ENCODE measurements around the gene DLX5.
A peak's percentile ranks its signal among the peaks of the same experiment; 100 is the strongest.

The DLX5 gene

DNA sequence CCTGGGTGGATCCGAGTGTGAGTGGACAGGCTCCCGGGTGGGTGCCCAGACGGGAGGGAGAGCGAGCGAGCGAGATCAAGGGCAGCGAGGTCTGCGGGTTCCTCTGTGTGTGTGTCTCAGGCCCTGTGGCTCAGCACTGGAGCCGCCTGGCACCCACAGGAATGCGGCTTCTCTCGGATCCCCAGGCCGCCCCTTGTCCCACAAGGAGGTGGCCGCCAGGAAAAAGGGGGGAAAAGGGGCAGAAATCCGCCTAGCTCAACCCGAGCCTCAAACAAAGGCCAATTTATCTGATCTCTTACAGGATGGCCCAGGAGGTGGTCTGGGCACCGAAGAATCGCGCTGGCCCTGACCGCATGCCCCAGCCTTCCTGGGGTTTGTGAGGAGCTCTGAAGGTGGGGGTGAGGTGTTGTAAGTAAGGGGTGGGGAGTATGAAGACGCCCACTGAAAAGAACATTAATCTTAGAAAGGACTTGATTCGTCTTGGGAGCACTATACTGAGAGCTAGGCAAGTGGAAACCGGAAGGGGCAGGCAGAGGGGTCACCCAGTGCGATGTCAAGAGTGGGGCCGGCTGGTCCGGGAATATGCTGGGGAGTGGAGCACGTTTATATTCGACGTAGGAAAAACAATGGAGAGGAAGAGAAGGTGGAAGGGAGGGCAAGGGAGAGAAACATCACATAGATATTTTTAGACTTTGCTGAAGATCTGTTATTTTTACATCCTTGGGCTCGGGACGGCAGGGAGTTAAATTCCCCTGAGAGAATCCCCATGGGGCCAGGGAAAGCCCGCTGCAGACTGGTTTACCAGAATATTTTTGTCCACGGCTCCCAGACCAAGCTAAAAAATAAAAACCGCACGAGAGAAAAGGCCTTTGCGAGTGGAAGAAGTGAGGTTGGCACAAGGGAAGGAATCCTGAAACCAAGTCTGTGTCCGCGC, 7.2 kb downstream of the DLX5 start:
- no peak for DNase-seq

DNA sequence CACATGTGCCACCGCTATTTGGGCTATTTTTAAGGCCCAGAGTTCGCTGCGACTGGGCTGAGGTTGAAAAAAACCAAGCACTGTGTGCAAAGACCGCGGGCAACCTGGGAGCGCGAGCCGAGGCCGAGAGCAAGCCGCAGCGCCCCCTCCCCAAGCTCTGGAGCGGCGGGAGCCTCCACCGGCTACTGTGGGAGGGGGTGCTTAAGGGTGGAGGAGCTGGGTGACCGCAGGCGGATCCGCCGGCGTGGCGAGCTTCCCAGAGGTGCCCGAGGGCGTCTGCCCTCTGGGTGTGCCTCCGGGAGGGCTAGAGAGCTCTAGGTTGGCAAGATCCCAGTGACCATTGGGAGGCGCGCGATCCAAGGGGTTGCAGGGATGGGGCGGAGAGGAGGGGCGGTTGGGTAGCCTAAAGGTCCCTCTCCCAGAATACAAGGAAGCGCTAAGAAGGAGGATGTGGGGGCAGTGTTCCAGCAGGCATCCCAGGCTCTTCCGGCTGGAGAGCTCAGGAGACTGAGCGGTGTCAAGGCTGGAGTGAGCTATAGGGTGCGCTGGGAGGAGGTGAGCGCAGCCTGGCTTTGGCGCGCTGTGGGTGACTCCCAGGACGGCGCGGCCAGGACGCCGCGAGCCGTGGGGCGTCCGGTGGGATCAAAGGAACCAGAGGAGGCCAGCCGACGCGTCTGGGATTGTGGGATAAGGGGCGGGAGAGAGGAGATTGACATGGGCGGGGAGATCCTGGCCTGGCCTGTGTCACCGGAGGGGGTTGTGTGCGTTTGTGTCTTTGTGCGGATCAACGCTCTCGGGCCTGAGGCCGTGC, 8.0 kb downstream of the DLX5 start:
- no peak for DNase-seq

DNA sequence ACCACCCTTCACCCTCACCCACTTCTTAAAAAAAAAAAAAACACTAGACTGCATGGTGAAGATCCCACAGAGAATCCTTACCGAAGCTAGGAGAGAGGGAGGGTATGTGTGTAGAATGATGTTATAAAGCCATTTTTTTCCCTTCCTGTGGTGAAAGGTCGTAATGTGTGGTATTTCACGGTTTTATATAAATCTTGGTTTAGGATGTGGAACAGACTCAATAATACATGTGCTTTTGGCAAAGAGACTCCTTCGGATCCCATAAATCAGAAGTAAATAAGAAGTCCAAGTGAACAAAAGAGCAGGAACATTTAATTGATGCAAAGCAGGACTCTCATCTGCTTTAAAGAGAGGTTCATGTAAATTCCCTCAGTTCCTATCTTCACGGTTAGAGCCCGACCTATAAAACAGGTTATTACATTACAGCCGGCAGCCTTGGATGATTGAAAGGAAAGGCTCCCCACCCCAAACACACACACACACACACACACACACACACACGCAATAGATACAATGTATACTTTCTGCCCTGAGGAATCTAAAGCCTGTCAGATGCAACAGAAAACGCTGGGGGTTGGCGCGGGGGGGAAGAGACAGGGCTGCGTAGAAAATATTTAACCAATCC, 8.8 kb downstream of the DLX5 start:
- DNase-seq, result no peak

DNA sequence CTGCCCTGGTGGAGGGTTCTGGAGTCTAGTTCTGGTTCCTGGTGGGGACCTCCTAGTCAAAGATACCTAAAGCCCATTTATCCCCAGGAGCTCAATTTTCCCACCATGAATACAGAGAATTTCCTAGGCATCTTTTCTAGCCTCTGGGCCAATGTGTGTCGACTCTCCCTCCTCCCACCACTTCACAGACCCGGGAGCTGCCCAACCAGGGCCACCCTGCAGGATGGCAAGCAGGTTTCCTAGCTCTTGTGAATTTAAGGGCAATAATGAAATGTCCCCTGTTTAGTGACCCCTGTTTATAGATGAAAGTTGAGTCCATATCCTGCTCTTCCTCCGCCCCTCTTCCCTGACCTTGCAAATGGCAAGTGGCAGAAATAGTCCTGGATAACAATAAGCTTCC, 9.4 kb downstream of the DLX5 start:
- DNase-seq, result no peak

DNA sequence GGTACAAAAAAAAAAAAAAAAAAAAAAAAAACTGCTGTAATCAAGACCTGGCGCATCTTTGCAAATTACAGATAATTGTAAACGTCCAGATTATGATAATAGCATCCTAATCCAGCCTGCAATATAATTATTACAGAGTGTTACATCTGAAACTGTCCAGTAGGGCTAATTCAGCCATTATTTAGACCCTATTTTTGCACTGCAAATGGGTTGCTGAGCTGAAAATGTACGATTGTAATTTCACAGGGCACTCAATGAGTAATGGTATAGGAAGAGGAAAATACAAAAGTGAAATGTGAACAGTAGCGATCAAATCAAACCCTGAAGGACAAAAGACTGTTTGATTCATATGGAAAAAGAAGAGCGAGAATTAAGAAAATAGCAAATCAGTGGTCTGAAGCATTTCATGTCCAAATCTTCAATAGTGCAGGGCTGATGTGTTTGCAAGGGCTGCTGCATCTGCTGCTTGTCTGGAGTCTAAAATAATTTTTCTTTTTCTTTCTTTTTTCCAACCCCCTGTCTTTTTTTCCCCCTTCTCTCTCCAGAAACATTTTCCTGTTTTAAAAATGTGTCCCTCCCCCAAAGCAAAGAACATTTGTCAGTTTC, 10.4 kb downstream of the DLX5 start:
- DNase-seq, result no peak

DNA sequence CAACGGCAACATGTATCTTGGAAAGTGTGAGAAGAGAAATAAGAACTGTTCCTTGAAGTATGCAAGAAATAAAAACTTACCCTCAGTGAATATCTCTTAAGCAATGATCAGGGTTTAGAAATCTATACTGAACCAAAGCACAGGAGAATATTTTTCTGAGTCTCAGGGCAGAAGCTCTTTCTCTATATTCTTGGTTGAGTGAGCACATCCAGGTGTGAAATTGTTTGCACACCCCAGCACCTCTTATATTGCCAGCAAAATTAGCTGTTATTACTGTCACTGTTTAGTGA, 10.8 kb downstream of the DLX5 start:
- no peak for DNase-seq

DNA sequence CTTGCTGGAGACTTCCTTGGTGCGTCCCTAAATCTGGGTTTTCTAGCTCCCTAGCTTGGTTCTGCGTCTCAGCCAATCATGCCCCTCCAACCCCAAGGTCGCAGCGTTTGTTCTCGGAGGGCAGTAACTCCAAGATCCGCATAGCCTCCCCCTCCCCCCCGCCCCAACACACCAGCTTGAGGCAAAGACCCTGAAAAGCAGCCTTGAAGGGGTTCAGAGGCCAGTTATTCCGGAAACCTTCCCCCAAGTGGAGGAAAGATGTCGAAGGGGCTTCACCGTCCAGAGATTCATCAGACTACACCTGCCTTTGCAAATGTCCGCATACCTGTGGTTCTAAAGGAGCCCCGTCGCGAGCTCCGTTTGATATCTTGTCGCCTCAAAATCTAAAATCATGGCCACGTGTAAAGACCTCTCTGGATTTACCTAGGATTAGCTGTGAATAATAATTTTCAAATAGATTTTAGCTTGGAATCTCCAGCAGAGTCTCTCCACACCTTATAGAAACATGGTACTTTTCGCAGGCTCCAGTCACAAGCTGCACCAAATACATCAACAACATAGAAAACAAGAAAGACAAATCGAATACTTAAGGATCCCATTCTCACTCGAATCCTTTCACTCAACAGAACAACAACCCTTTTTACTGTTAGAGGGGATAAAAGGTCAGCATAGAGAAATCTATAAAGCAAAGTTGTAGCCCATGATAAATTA, 11.3 kb downstream of the DLX5 start:
- no peak for DNase-seq

DNA sequence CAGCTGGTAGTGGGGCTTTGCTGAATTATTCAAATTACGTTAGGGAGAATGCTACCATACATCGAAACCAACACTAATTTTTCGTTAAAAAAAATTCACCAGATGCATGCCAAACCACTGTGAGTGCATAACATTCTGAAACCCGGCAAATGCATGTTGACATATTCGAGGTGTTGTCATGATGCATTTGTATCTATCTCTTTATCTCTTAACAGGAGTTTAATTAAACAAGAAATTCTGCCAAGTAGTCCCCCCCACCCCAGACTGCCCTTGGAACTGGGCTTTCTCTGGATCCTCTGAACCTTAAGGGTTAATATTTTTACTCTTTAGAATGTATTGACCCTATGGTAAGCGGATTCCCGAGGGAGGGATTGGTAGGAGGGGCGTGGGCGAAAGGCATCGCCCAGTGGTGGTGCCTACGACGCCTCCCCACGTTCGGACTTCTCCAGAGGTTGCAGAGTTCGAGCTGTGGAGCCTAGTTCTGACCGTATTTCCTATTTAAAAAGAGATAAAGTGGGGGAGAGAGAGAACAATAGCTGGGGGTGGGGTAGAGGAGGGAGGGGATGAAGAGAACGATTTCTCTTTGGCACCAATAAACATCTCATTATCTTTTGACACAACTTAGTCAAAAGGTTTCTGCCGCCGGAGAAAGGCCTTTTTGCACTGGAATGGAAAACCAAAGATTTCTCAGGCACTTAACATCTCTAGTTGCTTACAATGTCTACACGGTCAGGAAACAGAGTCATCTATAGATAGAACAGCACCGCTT, 12.1 kb downstream of the DLX5 start:
- DNase-seq, result no peak

DNA sequence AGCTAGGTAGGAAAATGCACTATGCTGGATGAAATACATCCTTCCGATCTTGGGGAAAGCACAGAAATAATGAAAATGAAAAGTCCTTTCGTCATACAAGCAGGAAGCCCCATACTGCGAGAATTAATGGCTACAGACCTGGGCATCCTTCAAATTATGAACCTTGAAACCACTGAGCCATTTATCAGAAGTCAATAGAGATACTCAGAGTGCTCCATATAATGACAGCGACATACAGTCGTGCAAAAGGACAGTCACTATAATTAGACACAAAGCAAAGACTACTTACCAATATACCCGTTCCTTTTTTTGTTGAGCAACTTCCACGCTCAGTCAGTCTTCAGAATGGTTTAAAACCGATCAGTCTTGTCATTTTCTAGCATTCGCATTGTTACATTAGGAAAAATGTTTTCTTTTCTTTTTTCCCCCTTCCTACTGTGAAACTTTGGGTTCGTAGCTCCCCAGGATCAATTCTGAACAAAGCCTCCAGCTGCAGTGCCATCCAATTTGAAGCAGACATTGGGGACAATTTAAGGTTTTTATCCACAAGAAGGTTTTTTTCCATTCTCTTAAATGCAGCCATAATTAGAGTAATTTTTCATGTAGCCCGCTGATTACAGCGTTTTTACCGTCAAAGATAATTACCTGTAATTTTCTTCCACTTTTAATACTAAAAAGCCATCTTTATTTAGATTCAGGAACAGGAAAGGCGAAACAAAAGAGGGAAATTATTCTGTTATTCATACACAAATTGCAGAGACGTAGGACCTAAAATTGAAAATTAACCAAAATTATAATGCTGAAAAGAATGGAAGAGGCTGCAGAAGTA, 12.9 kb downstream of the DLX5 start:
- no peak for DNase-seq

DNA sequence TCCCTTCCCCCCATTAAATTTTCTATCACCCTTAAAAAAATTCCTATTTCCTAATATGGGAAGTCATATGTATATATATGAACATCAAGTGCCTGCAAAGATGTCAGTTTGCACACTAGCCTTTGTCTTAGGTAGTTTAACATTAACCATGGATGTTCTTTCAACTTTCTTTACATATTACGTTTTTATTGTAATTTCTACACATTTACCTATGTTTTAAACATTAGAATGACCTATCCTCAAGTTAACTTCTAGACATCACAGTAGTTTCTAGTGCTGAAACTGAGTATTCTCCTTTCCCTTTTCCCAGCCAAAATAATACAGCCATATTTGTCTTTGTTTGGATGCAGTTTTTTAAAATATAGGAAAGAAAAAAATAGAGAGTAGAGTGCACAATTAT, 13.5 kb downstream of the DLX5 start:
- no peak for DNase-seq

DNA sequence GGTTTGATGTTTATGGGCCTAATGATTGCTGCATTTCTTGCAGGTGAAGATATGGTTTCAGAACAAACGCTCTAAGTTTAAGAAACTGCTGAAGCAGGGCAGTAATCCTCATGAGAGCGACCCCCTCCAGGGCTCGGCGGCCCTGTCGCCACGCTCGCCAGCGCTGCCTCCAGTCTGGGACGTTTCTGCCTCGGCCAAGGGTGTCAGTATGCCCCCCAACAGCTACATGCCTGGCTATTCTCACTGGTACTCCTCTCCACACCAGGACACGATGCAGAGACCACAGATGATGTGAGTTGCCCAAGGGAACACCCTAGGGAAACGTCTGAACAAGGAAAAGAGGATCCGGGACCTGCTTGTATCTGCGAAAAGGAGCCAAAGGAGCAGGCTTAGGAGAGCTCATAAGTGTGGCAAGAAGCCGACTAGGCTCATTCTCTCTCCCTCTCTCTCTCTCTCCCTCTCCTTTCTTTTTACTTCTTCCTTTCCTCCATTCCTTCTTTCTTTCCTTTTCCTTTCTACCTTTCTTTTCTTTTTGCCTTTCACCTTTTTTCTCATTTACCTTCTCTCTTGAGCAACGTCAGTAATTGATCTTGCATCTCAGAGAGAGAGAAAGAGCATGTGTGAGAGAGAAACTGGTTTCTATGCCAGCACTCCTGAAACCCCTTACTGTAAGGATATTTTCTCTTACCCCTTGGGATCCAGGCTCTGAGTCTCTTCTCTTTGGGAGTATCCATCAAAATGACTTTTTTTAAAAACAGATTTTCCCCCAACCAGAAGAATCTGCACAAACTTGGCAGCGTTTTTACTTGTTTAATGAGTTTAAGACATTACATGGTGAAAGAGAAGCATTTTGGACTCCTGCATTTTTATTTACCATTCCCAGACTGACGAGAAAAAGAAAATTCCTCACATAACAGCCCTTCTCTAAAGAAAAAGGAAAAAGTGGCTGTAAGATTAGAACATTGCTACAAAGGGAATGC, 14.6 kb downstream of the DLX5 start:
- no peak for DNase-seq

DNA sequence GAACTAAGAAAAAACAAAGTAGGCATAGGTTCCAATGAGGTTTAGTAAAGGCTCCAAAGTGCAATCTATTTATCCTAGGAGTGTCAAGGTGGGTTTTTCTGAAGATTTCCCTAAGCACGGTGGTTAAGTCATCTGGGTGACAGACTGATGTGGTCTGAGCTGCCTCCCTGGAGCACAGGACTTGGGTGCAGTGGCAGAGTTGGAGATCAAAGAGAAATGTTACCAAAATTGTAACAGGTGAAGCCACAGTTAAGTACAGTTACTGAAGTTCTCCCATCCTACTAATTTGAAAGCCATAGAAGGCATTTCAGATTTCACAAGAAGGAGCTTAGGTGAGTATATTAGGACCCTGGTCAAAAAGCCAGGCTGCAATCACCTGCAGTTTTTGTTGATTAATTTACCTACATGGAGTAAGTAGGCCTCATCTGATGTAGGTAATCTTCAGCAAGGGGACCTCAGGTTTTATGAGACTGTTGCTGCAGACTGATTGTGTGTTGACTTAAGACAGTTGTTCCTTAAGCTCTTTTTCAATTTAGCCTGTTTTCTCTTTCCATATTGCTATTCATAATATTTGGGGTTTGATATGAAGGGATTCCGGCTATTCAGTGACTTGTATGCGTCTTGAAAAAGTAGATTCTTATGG, 16.2 kb downstream of the DLX5 start:
- DNase-seq, result no peak

DNA sequence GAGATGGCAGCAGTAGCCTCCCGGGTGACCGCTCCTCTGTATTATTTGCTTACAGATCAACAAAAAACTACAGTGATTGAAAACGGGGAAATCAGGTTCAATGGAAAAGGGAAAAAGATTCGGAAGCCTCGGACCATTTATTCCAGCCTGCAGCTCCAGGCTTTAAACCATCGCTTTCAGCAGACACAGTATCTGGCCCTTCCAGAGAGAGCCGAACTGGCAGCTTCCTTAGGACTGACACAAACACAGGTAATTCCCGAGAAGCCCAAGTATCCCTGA, 17.1 kb downstream of the DLX5 start:
- DNase-seq, result no peak

DNA sequence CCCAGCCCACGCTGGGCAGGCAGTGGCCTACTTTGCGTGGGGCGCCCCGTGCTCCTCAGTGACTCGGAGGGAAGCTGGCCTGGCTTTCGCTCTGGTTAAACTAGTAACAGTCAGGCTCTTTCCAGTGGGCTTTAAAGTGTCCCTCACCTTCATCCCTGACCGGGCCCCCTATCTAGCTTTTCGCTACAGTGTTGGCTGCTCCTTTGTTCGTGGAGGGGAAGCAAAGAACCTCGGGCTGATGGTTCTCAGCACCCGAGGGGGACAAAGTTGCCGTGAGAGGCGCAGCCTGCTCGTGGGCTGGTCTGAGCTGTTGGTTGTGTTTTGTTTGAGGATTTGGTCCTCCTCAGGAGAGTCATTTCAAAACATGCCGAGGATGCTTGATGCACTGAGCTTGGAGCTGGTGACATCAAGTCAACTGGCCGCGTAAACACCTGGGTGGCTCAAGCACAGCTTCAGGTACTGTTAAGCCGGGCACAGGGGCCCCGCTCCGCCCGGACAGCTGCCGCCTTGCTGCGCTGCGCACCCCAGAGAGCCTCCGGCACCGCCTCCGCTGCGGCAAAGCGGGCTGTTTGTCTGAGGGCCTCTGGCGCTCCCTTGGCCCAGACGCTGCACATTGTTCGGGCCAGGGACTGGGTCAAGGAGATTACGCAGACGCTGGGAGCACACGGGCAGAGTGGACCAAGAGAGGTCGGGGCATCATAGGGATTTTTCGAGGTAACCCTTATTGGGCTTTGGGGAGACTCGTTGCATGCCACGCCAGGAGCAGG, 17.6 kb downstream of the DLX5 start:
- no peak for DNase-seq

DNA sequence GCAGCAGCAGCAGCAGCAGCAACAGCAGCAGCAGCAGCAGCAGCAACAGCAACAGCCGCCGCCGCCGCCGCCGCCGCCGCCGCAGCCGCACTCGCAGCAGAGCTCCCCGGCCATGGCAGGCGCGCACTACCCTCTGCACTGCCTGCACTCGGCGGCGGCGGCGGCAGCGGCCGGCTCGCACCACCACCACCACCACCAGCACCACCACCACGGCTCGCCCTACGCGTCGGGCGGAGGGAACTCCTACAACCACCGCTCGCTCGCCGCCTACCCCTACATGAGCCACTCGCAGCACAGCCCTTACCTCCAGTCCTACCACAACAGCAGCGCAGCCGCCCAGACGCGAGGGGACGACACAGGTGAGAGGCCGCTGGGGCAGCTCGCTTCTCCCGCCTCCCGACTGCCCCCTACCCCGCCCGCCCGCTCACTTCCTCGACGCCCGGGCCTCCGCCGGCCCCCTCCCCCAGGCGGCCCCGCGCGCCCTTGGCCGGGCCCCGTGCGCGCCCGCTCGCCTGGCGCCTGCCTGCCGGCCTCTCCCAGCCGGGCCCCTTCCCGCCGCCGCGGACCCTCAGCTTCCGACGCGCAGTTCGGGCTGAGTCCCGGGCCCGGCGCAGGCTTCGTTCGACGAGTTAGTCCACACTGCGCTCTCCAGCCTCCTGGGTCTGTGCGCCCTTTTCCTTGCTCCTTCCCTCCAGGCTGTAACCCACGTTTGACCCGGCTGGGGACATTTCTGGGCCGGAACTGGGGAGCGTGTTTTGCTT, 18.4 kb downstream of the DLX5 start:
- DNase-seq, result peak; percentile 27

DNA sequence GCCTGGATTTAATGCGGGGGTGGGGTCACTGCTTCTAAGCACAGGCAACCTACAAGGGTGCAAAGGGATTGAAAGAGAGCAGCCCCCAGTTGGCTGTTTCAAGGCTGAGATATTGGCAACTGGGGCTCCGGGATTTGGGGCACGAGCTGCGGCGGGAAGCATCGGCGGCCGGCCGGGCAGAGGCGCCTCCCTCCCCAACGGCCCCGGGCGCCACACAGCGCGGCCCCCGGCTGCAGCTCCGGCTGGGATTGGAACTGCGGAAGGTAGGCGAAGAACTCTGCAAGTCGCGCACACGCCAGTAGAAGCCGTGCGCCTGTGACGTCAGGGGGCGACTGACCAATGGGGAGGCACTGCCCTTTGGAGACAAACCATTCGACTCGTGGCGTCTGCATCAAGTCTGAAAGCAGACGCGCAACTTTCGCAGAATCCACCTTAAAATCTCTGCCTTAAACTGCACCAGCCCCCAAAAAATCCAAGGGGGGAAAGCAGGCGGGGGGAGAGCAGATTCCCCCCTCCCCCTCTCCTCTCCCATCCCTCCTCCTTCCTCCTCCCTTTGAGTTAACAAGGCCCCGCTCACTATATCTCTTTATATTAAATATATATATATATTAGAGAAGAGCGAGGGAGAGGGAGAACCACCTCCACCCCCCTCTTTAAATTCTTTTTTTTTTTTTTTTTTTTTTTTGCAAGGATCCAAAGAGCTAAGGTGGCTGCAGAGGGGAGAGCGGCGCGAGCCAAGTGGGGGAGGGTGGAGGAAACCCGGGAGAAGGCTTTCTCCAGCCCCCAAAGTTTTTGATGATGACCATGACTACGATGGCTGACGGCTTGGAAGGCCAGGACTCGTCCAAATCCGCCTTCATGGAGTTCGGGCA, 19.2 kb downstream of the DLX5 start, which contains the start of gene DLX6:
Gene DLX6 (plus strand): TSS at position 371 of the 872 bp plus-strand sequence. CDS start 425 bp downstream, at position 796.
- peak; percentile 24 for DNase-seq
